Hepatocyte (in vitro differentiated cells): ENCODE data around the gene SLC23A3.

Experiments
- EZH2 ChIP-seq: fragments of 200-600 bp; sonication (generic); IDR thresholded peaks from 2 replicates; pipeline ENCODE4 v1.6.1; 2016; ENCODE audit warnings: antibody characterized with exemption, mild to moderate bottlenecking, borderline replicate concordance
- EZH2phosphoT487 ChIP-seq: fragments of 200-600 bp; sonication (generic); IDR thresholded peaks from one replicate; pipeline ENCODE4 v1.6.1; 2018; ENCODE audit warnings: antibody characterized with exemption, mild to moderate bottlenecking, low read depth, moderate library complexity; ENCODE audit not compliant: unreplicated experiment, severe bottlenecking
- TF ChIP-seq, protein P1 (sequence below): fragments of 200-600 bp; sonication (generic); IDR thresholded peaks from 2 replicates; pipeline ENCODE4 v1.5.1; 2016; ENCODE audit warnings: antibody characterized with exemption, mild to moderate bottlenecking; ENCODE audit not compliant: poor library complexity

DNA sequence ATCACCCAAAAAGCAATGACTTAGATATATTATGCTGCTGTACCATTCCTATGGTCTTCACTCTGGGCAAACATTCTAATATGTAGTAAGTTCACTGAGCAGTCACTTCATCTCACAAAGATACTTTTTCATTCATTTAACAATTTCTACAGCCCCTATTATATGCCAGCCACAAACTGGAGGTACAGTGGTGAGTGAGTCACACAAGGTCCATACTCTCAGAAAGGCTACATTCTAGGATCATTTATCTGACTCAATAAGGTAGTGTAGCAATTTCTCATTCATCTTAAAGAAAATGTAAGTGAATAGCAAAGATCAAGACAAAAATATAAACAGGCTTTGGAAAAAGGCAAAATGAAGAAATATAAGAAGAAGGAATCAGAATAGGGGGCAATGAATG, 49.7 kb downstream of the SLC23A3 start:
- TF ChIP-seq, protein P1, sequence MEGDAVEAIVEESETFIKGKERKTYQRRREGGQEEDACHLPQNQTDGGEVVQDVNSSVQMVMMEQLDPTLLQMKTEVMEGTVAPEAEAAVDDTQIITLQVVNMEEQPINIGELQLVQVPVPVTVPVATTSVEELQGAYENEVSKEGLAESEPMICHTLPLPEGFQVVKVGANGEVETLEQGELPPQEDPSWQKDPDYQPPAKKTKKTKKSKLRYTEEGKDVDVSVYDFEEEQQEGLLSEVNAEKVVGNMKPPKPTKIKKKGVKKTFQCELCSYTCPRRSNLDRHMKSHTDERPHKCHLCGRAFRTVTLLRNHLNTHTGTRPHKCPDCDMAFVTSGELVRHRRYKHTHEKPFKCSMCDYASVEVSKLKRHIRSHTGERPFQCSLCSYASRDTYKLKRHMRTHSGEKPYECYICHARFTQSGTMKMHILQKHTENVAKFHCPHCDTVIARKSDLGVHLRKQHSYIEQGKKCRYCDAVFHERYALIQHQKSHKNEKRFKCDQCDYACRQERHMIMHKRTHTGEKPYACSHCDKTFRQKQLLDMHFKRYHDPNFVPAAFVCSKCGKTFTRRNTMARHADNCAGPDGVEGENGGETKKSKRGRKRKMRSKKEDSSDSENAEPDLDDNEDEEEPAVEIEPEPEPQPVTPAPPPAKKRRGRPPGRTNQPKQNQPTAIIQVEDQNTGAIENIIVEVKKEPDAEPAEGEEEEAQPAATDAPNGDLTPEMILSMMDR: no peak
- TF ChIP-seq EZH2 (no peak), EZH2phosphoT487 (no peak)
